A549 (cell line): Measurements from ENCODE around the gene SH3RF1.

ENCODE experiments used
- EHF ChIP-seq: fragments of 250-450 bp; sonication (Bioruptor Pico); IDR thresholded peaks from 2 replicates; pipeline ENCODE4 v1.5.0; 2020; ENCODE audit warnings: mild to moderate bottlenecking
- HOXA7 ChIP-seq: fragments of 250-450 bp; sonication (Bioruptor Pico); IDR thresholded peaks from 2 replicates; pipeline ENCODE4 v1.5.0; 2020; ENCODE audit warnings: mild to moderate bottlenecking, moderate library complexity
- POLR2AphosphoS2 ChIP-seq: conservative IDR thresholded peaks from 2 replicates; pipeline ENCODE4 v1.6.1; 2012; ENCODE audit warnings: low read length, improper control_type of control experiment, inconsistent platforms
- TF ChIP-seq, protein P1 (sequence below): fragments of >200 bp; sonication (Bioruptor Twin); formaldehyde crosslinking; IDR thresholded peaks from 3 replicates; pipeline ENCODE4 v1.5.1; 2016

DNA sequence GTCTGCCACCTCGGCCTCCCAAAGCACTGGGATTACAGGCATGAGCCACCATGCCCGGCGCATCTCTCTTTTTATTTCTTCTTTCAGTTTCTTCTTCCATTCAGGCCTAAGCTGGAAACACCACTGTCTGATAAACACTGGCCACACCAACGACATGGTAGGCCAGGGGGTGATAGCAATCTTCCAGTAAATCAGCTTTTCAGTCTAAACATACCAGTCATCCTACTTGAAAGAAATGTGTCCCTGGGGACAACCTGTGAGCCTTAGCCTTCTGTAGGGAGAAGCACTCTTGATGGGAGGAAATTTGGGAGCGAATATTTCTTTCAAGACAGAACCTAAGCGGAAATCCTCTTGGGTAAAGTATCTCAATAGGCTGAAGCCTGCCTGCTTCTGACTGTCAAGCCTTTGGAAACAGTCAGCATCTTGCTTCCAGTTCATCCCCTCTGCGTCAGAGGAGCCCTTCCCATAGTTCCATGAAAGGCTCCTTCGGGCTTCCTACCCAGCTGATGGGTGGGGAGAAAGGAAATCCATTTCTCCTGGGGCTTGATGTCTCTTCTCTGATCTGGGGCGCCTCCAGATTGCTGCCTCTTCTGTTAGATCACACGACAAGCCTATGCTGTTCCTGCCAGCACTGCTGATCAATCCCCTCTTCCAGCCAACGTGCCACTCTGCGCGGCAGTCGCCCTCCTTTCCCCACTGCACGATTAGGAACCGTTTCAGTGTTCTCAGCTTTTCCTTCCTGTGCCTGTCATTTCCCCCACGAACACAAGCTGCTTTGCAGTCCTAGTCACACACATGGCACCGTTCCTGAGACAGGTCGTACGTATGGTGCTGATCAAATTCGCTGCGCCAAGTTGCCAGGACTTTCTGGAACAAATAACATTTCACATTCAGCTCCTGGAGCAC lies 211.2 kb downstream of the SH3RF1 start:
- TF ChIP-seq POLR2AphosphoS2 (no peak), HOXA7 (CRISPR knock-in tag) (no peak), EHF (no peak)
- TF ChIP-seq, protein P1, sequence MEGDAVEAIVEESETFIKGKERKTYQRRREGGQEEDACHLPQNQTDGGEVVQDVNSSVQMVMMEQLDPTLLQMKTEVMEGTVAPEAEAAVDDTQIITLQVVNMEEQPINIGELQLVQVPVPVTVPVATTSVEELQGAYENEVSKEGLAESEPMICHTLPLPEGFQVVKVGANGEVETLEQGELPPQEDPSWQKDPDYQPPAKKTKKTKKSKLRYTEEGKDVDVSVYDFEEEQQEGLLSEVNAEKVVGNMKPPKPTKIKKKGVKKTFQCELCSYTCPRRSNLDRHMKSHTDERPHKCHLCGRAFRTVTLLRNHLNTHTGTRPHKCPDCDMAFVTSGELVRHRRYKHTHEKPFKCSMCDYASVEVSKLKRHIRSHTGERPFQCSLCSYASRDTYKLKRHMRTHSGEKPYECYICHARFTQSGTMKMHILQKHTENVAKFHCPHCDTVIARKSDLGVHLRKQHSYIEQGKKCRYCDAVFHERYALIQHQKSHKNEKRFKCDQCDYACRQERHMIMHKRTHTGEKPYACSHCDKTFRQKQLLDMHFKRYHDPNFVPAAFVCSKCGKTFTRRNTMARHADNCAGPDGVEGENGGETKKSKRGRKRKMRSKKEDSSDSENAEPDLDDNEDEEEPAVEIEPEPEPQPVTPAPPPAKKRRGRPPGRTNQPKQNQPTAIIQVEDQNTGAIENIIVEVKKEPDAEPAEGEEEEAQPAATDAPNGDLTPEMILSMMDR: no peak
